ENCODE measurements around the gene LAMA3. TPM values are rescaled to one million over a fixed set of nuclear protein-coding genes. Genes with fewer than 3 reads are reported as not detected.
A peak's percentile ranks its signal among the peaks of the same experiment; 100 is the strongest.

LAMA3 gene
- total RNA-seq, 2 donors from 2014 or later = 31.9 to 41.3 TPM

DNA sequence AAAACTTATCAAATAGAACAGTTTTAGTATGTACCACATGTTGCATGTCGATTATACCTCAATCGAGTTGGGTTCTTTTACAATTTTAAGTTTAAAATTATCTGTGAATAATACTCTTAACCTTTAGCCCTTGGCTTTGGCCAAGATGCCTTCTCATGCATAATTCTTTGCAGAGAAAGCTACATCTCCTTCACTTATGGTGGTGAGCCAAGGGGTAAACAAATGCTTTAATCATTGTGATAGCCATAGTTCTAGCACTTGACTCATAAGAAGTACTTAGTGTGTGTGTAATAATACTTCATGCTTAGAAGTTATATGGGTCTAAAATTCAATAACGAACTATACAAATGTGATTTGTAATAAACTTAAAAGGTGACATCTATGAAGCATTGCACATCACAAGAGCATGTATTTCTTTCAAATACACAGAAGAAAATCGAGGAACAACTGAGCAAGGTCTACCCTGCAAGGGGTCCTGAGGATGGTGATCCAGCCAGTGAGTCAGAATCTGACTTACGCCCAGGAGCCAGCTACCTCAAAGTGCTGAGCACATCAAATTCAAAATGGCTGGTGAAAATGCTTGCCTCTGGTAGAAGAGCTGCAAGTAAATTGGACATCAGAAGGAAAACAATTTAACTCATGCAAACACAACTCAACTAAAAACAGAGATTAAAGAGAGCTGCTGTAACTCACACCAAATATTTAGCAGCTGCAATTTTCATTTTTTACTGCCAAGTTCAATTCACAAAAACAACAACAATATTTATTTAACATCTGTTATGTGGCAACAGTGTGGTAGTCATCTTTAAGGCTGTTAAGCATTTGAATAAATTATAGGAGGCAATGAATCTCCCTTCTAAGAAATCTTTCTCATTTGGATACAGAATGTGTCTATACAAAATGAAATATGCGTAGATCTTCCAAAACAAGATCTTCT is 301.5 kb downstream of the LAMA3 start:
- Histone ChIP-seq H3K9ac (ENCODE audit: low read depth in 2 of 2, low read length in 2 of 2) (no peak overlapping the region), H3K27me3 (no peaks in the 10 kb centered on the region), H3K4me1 (no peaks in the 10 kb centered on the region), H3K9me3 (no peaks in the 10 kb centered on the region), H3K36me3 (no peaks in the 10 kb centered on the region), H3K4me3 (no peak overlapping the region), H3K27ac (no peak overlapping the region)
- intact Hi-C loops (cut with DNase I) = no loop called here
- TF ChIP-seq, protein P1, sequence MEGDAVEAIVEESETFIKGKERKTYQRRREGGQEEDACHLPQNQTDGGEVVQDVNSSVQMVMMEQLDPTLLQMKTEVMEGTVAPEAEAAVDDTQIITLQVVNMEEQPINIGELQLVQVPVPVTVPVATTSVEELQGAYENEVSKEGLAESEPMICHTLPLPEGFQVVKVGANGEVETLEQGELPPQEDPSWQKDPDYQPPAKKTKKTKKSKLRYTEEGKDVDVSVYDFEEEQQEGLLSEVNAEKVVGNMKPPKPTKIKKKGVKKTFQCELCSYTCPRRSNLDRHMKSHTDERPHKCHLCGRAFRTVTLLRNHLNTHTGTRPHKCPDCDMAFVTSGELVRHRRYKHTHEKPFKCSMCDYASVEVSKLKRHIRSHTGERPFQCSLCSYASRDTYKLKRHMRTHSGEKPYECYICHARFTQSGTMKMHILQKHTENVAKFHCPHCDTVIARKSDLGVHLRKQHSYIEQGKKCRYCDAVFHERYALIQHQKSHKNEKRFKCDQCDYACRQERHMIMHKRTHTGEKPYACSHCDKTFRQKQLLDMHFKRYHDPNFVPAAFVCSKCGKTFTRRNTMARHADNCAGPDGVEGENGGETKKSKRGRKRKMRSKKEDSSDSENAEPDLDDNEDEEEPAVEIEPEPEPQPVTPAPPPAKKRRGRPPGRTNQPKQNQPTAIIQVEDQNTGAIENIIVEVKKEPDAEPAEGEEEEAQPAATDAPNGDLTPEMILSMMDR (IDR thresholded peaks at IDR 0.05) = no peak
- no peak for DNase-seq

DNA sequence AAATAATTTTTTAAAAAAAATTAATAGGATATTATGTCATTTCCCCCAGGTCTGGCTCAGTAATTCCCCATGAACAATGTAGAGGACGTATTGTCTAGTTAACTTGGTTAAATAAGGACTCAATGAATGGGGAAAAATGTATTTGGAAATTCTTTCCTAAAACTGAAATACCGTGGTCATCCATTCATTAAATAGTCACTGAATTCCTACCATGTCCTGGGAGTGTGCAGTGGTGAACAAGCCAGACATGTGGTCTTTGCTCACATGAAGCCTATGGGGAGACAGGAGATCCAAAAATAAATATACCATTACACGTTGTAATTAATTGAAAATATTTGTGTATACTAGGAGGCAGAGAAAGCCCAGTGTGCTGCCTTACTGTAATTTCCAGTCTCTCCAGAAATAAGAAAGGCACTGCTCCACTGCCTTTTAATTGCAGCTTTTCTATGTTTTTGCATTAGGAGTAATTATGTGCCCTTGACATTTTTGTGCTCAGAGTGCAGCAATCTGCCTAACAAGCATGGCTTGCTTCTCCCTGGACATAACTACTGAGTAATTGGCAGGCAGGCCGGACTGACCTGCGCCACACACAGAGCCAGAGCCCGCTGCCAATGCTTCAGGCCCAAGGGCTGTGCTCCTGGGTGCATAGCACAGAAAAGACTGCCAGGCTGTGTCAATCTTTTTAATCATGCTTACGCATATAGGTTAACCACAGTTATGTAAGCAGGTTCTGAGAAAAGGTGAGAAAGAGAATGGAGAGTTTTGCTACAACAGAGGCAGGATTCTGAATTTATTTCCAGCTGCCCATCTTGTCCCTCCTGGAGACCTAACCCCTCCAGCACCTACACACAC is 303.1 kb downstream of the LAMA3 start:
- intact Hi-C loops (cut with DNase I) = no loop called here
- H3K27ac ChIP-seq = no peak overlapping the region

GRCh38 chr18:23992941-23993280 is 303.7 kb downstream of the LAMA3 start:
- no peaks in the 10 kb centered on the region for H3K9me3 ChIP-seq
- H3K27ac ChIP-seq = no peak overlapping the region
- no peak overlapping the region for H3K4me3 ChIP-seq
- no peaks in the 10 kb centered on the region for H3K27me3 ChIP-seq
- intact Hi-C loops (cut with DNase I) = no loop called here
- H3K9ac ChIP-seq (ENCODE audit: low read depth in 2 of 2, low read length in 2 of 2) = no peak overlapping the region
- DNase-seq = no peak
- TF ChIP-seq, protein P1 (IDR thresholded peaks at IDR 0.05) = no peak
- no peaks in the 10 kb centered on the region for H3K36me3 ChIP-seq
- no peaks in the 10 kb centered on the region for H3K4me1 ChIP-seq

More for the DNA sequence above, 303.1 kb downstream of the LAMA3 start:
- TF ChIP-seq, protein P1 (IDR thresholded peaks at IDR 0.05) = no peak
- no peaks in the 10 kb centered on the region for H3K36me3 ChIP-seq
- DNase-seq = no peak
- no peaks in the 10 kb centered on the region for H3K27me3 ChIP-seq
- no peak overlapping the region for H3K4me3 ChIP-seq
- no peaks in the 10 kb centered on the region for H3K9me3 ChIP-seq
- no peaks in the 10 kb centered on the region for H3K4me1 ChIP-seq
- no peak overlapping the region for H3K9ac ChIP-seq (ENCODE audit: low read depth in 2 of 2, low read length in 2 of 2)

- H3K27me3 ChIP-seq = no peaks in the 10 kb centered on the region
- intact Hi-C loops (cut with DNase I) = no loop called here
- H3K4me1 ChIP-seq = no peaks in the 10 kb centered on the region
- peak; percentile 41 for DNase-seq
- peak overlapping the region in 1 of 2 donors; percentile 1 for H3K9ac ChIP-seq (ENCODE audit: low read depth in 2 of 2, low read length in 2 of 2)
- H3K36me3 ChIP-seq = no peaks in the 10 kb centered on the region
- TF ChIP-seq, protein P1 (IDR thresholded peaks at IDR 0.05) = no peak
- no peak overlapping the region for H3K4me3 ChIP-seq
- H3K9me3 ChIP-seq = no peaks in the 10 kb centered on the region
- no peak overlapping the region for H3K27ac ChIP-seq
Measured at GRCh38 chr18:23994361-23994902, 305.2 kb downstream of the LAMA3 start.

DNA sequence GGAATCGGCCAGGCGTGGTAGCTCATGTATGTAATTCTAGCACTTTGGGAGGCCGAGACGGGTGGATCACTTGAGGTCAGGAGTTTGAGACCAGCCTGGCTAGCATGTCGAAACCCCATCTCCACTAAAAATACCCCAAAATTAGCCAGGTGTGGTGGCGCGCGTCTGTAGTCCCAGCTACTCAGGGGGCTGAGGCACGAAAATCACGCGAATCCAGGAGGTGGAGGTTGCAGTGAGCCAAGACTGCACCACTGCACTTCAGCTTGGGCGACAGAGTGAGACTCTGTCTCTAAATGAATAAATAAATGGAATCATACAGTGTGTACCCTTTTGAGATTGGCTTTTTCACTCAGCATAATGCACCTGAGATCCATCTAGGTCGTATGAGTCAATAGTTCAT is 305.9 kb downstream of the LAMA3 start:
- TF ChIP-seq, protein P1 (IDR thresholded peaks at IDR 0.05) = no peak
- H3K27me3 ChIP-seq = no peaks in the 10 kb centered on the region
- no peak overlapping the region for H3K4me3 ChIP-seq
- intact Hi-C loops (cut with DNase I) = no loop called here
- no peak overlapping the region for H3K27ac ChIP-seq
- H3K9me3 ChIP-seq = no peaks in the 10 kb centered on the region
- DNase-seq = no peak
- H3K4me1 ChIP-seq = no peaks in the 10 kb centered on the region
- no peak overlapping the region for H3K9ac ChIP-seq (ENCODE audit: low read depth in 2 of 2, low read length in 2 of 2)
- H3K36me3 ChIP-seq = no peaks in the 10 kb centered on the region

Measured in colonic mucosa (tissue), 4 donors.